Measurements from ENCODE around the gene SLC37A2. TPM values are rescaled to one million over a fixed set of nuclear protein-coding genes. Genes with fewer than 3 reads are reported as not detected.

Gene SLC37A2
- total and polyA plus RNA-seq, 8 donors, result 0.87 to 5.3 (median 3.2) TPM; not detected in 2

- Histone ChIP-seq H3K4me1 (peaks cover 6 to 8% (median 7%) of the 10 kb centered on the region in 4 donors), H3K9me3 (no peaks in the 10 kb centered on the region), H3K27ac (no peak overlapping the region), H3K36me3 (no peaks in the 10 kb centered on the region), H3K27me3 (peaks cover 0 to 45% (median 18%) of the 10 kb centered on the region in 3 donors), H3K4me3 (no peak overlapping the region)
- no peak for DNase-seq
- intact Hi-C loops (cut with DNase I; ENCODE audit: low total_unique reads), result no loop called here
- TF ChIP-seq EP300 (IDR thresholded peaks at IDR 0.05) (no peak), POLR2A (IDR thresholded peaks at IDR 0.05) (no peak), POLR2AphosphoS5 (IDR thresholded peaks at IDR 0.05) (no peak), CTCF (IDR thresholded peaks at IDR 0.05) (no peak)
- 72 to 82% (median 81%) methylated on average over 8 of the region's 8 CpGs for WGBS, 5 donors
Observed at GRCh38 chr11:125138966-125139365, 75.9 kb downstream of the SLC37A2 start.

- no peak for DNase-seq
- intact Hi-C loops (cut with DNase I; ENCODE audit: low total_unique reads), result no loop called here
Observed at GRCh38 chr11:125139778-125140177, 76.7 kb downstream of the SLC37A2 start.

More at GRCh38 chr11:125139778-125140177, 76.7 kb downstream of the SLC37A2 start:
- Histone ChIP-seq H3K9me3 (no peaks in the 10 kb centered on the region), H3K27me3 (peaks cover 0 to 45% (median 18%) of the 10 kb centered on the region in 3 donors), H3K36me3 (no peaks in the 10 kb centered on the region), H3K27ac (no peak overlapping the region), H3K4me1 (peaks cover 6 to 8% (median 7%) of the 10 kb centered on the region in 4 donors), H3K4me3 (no peak overlapping the region)
- 44 to 63% (median 58%) methylated on average over 3 of the region's 3 CpGs for WGBS, 5 donors
- TF ChIP-seq EP300 (IDR thresholded peaks at IDR 0.05) (no peak), POLR2A (IDR thresholded peaks at IDR 0.05) (no peak), CTCF (IDR thresholded peaks at IDR 0.05) (no peak), POLR2AphosphoS5 (IDR thresholded peaks at IDR 0.05) (no peak)

Other genes with a start within 250 kb of the SLC37A2 start
- 10 to 100 TPM in 2 of 5 donors, 1 to 10 TPM in 2, not detected in 1; 1.7 to 39.1 (median 14.8) TPM for gene ROBO3, start 197.9 kb upstream of the SLC37A2 start, total RNA-seq
- 10 to 100 TPM in 1 of 3 donors, 1 to 10 TPM in 2; 2.4 to 14.2 (median 4.8) TPM for gene ROBO3, start 197.9 kb upstream of the SLC37A2 start, polyA plus RNA-seq
- gene ROBO4, start 165.4 kb upstream of the SLC37A2 start, total RNA-seq, result 10 to 100 TPM in 3 of 5 donors, 1 to 10 TPM in 2; 1.8 to 49.6 (median 12.1) TPM
- gene ROBO4, start 165.4 kb upstream of the SLC37A2 start, polyA plus RNA-seq, result 1 to 10 TPM; 2.0 to 2.7 (median 2.6) TPM
- gene HEPN1, start 144.1 kb upstream of the SLC37A2 start, total RNA-seq, result not detected
- not detected for gene HEPN1, start 144.1 kb upstream of the SLC37A2 start, polyA plus RNA-seq
- gene HEPACAM, start 127.3 kb upstream of the SLC37A2 start, total RNA-seq, result not detected
- gene HEPACAM, start 127.3 kb upstream of the SLC37A2 start, polyA plus RNA-seq, result under 1 TPM in 1 of 3 donors, not detected in 2; 0.10 TPM
- 10 to 100 TPM in 1 of 5 donors, 1 to 10 TPM in 3, under 1 TPM in 1; 0.43 to 15.6 (median 1.8) TPM for gene CCDC15, start 109.1 kb upstream of the SLC37A2 start, total RNA-seq
- gene CCDC15, start 109.1 kb upstream of the SLC37A2 start, polyA plus RNA-seq, result under 1 TPM; 0.31 to 0.68 (median 0.61) TPM
- gene TMEM218, start 48.3 kb downstream of the SLC37A2 start, total RNA-seq, result 10 to 100 TPM in 2 of 5 donors, 1 to 10 TPM in 2, under 1 TPM in 1; 0.87 to 16.2 (median 8.0) TPM
- 10 to 100 TPM; 16.1 to 21.1 (median 19.2) TPM for gene TMEM218, start 48.3 kb downstream of the SLC37A2 start, polyA plus RNA-seq
- gene PKNOX2, start 101.4 kb downstream of the SLC37A2 start, total RNA-seq, result 1 to 10 TPM in 4 of 5 donors, not detected in 1; 1.3 to 4.9 (median 2.8) TPM
- 1 to 10 TPM in 2 of 3 donors, under 1 TPM in 1; 0.83 to 4.3 (median 2.1) TPM for gene PKNOX2, start 101.4 kb downstream of the SLC37A2 start, polyA plus RNA-seq